Dedifferentiated amniotic fluid mesenchymal stem cell (primary cell): Measurements from ENCODE around the gene UQCRH.

Experiments
- DNase-seq: peaks from one replicate; pipeline ENCODE4 v3.0.0-alpha.2; 2016; ENCODE audit errors: extremely low spot score

The UQCRH gene

DNA sequence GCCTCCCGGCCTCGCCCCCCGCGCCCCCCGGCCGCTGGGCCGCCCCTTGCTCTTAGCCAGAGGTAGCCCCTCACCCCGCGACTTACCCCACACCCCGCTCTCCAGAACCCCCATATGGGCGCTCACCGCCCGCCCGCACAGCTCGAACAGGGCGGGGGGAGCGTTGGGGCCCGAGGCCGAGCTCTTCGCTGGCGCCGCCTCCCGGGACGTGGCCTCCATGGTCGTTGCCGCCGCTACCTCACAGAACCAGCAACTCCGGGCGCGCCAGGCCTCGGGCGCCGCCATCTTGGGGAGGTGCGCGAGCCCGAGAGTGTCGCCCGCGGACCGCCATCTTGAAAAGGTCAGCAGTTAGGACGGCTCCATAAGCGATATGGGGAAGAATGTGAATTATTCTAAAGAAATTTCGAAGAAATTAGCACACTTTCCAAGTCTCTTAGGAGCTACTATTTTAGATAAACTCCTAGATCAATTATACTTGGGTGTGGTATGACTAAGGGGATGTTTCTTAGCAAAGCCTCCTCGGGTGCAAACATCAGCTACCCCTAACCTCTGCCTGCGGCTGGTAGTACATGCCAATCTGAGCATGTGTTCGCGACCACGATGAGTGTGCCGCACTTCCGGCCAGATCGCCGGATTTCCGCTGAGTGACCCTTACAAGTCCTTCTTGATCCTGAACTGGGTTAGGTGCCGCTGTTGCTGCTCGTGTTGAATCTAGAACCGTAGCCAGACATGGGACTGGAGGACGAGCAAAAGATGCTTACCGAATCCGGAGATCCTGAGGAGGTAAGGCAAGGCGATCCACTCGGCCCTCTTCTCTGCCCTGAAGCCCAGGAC, at the start of gene UQCRH, which contains the start of gene LRRC41:
Gene UQCRH (plus strand): TSS at position 661 of the 834 bp plus-strand sequence. CDS start 69 bp downstream, at position 730.
Gene LRRC41 (minus strand): TSS at position 579 of the 834 bp plus-strand sequence. CDS start 294 bp downstream, at position 285.
- peak; percentile 91 for DNase-seq

DNA sequence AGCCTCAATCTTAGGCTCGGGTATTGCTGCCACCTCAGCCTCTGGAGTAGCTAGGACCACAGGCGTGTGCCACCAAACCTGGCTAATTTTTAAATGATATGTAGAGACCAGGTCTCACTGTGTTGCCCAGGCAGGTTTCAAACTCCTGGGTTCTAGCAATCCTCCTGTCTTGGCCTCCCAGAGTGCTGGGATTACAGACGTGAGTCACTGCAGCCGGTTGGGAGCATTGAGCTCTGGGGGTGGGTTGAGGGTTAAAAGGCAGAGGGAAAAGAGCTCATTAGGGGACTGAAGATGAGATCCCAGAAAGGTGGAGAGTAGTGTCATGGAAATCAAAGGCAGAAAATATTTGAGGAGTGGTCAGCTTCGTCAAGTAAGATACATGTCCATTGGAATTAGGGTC, 48.8 kb upstream of the UQCRH start:
- no peak for DNase-seq

DNA sequence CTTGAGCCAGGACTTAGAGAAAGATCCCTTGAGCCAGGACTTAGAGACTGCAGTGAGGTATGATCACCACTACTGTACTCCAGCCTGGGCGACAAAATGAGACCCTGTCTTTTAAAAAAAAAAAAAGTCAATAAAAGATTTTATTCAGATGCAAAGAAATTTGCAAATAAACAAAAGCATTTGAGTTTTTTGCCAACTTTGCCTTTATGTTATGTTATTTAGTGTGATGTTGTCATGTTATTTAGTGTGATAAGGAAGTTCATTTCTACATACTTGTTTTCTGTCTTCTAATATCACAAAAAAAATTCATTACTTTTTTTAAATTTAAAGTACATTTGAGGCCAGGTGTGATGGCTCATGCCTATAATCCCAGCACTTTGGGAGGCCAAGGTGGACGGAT, 47.0 kb upstream of the UQCRH start:
- DNase-seq = no peak

- no peak for DNase-seq
Observed at GRCh38 chr1:46262508-46262907, 41.0 kb upstream of the UQCRH start.

- no peak for DNase-seq
Observed at GRCh38 chr1:46263146-46263545, 40.4 kb upstream of the UQCRH start.

DNA sequence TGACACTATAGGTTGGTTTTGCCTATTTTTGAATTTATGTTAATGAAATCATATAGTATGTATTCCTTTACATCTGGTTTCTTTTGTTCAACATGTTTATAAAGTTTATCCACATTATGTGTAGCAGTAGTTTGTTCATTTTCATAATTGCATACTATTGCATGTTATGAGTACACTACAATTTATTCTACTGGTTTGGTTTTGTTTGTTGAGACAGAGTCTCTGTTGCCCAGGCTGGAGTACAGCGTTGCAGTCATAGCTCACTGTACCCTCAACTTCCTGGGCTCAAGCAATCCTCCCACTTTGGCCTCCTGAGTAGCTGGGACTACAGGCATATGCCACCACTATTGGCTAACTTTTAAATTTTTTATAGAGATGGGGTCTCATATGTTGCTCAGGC, 34.9 kb upstream of the UQCRH start:
- DNase-seq = no peak

DNA sequence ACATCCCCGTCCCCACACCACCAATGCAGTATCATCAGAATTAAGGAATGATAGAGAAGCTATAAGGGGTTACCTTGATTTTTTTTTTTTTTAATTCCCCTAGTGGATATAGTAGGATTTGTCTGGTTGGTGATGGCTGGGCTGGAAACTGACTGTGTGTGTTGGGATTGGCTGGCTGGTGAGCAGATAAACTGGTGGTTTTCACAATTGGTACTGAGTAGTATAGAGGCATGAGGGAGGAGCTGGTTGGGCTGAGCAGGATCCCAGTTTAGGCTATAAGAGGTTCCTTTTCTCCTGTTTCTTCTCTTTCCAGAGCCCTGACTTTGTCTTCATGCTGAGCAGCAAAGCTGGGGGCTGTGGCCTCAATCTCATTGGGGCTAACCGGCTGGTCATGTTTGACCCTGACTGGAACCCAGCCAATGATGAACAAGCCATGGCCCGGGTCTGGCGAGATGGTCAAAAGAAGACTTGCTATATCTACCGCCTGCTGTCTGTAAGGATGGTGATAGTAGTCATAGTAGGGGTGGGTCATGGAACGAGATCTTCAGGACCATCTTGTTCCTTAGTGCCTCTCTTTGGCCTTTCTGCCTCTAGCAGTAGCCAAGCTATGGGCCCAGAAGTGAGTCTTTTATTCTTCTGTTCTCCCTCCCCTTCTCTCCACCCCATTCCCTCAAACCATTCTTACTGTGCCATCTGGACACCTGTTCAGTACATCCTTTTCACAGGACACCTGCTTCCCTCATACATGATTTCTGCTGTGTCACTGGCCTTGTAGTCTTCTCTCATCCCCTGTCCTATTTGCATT, 29.1 kb upstream of the UQCRH start:
- DNase-seq = no peak

DNA sequence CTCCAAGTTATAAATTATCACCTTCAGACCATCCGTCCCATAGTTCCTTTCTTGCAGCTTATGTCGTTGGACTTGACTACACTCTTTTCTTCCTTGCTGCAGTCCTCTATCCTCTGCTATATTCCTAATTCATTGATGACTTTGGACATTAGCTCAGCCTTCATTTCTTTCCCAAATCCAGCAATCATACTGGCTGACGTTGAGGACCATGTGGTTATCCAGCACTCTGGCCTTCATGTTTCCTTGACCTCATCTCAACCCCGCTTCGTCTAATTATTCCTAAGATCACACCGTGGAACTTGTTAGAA, 28.5 kb upstream of the UQCRH start:
- DNase-seq = no peak

DNA sequence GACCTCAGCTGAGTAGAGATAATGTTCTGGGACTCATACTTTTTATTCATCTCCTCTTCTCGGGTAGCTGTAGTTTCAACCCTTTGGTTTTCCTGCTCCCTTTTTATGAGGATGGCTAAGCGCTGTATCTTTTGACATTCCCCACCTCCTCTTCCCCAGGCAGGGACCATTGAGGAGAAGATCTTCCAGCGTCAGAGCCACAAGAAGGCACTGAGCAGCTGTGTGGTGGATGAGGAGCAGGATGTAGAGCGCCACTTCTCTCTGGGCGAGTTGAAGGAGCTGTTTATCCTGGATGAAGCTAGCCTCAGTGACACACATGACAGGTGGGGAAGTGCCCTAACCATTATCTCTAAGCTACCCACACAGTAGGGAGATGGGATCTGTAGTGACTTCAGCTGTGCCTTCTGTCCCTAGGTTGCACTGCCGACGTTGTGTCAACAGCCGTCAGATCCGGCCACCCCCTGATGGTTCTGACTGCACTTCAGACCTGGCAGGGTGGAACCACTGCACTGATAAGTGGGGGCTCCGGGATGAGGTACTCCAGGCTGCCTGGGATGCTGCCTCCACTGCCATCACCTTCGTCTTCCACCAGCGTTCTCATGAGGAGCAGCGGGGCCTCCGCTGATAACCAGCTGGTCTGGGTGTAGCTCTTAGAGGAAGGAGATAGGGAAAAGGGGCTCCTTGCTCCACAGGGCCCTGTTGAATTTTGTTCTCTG, 25.7 kb upstream of the UQCRH start:
- no peak for DNase-seq

DNA sequence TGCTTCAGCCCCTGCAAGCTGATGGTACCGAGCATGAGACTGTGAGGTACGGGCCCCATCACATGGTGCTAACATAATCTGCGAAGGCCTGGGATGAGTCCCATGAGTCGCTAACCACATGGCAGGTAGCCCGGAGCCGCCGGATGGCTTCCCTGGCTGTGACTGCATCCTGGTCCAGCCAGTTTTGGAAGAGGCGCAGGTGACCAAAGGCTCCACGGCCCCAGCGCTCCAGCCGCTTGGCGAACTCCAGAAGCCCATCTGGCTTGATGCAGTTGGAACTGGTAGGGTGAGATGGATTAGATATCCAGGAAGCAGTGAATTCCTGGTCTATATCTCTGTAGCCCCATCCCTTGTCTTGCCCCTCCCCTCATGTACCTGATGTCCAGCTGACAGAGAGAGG, 24.7 kb upstream of the UQCRH start:
- DNase-seq = no peak

GRCh38 chr1:46280092-46280491, 23.4 kb upstream of the UQCRH start:
- no peak for DNase-seq

GRCh38 chr1:46281021-46281420, 22.5 kb upstream of the UQCRH start:
- DNase-seq = no peak

GRCh38 chr1:46284058-46284457, 19.4 kb upstream of the UQCRH start:
- no peak for DNase-seq

- no peak for DNase-seq
Observed at GRCh38 chr1:46284597-46285564, 18.6 kb upstream of the UQCRH start.

GRCh38 chr1:46285730-46286477, 17.6 kb upstream of the UQCRH start:
- no peak for DNase-seq

DNA sequence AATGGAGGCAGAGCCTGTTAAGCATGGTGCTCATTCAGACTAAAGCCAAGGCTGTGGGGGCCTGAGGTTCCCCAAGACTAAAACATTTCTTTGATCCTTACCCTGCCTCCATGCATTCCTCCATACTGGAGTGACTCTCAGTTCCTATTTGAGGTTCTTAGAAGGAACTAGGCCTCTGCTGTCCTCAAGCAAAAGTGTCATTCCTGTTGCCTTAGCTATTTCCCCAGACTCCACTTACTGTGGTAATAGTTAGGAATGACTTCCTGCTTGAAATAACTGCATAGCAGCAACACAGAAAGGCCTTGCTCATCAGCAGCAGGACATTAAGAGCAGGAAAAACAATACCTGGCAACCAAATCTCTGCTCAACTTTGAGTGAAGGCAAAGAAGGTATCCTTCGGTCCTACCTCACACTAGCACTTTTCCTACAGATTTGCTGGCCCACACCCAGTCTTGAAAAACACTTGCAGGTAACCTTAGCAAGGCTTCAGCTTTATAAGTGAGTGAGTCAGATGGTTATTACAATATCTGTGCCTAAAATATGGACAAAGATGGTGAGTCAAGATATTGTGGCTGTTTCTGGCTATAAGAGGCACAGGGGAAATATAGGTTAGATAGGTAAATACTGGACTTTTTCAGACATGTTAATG, 14.9 kb upstream of the UQCRH start:
- DNase-seq = peak; percentile 43

GRCh38 chr1:46289134-46289494, 14.4 kb upstream of the UQCRH start:
- DNase-seq = no peak

- no peak for DNase-seq
Observed at GRCh38 chr1:46289976-46290375, 13.5 kb upstream of the UQCRH start.

DNA sequence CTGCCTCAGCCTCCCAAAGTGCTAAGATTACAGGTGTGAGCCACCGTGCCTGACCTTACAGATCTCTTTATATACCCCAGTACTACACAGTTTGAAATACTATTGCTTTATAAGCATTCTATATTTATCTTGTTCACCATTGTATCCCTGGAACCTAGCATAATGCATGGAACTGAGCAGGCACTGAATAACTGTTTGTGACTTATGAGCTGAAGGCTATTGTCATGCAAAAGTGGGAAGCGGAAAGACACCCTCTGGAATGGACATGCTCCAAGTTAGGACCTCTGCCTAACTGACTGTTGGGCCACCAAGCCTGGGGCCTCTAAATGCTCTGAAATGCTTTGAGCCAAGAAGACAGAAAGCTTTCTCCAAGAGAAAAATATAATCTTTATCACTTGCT, 8.2 kb upstream of the UQCRH start:
- no peak for DNase-seq

DNA sequence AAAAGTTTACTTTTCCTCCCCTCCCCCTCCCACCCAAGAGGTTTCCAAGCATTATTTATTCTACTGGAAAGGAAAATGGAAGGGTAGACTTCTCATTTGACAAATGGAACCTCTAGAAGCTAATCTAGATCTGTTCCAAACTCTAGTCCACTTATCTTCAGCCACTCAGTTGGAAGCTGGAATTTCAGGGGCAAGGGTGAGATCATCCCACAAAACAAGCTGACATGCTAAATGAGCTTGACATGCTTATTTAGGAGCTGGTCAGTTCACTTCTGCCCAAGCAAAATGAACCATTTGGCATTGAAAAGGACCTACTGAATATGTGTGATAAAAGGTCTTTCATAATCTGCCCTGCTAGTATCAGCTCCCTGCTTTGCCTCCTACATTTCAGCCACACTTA, 5.1 kb upstream of the UQCRH start:
- no peak for DNase-seq
